ENCODE results near the gene SRRM2.

Gene SRRM2

GRCh38 chr16:2752035-2752849 is at the start of gene SRRM2:
Gene SRRM2 (plus strand): TSS chr16:2752638. CDS start chr16:2756365, 3,727 bp downstream.
- peak; percentile 91 for DNase-seq (ENCODE audit: low read depth)

DNA sequence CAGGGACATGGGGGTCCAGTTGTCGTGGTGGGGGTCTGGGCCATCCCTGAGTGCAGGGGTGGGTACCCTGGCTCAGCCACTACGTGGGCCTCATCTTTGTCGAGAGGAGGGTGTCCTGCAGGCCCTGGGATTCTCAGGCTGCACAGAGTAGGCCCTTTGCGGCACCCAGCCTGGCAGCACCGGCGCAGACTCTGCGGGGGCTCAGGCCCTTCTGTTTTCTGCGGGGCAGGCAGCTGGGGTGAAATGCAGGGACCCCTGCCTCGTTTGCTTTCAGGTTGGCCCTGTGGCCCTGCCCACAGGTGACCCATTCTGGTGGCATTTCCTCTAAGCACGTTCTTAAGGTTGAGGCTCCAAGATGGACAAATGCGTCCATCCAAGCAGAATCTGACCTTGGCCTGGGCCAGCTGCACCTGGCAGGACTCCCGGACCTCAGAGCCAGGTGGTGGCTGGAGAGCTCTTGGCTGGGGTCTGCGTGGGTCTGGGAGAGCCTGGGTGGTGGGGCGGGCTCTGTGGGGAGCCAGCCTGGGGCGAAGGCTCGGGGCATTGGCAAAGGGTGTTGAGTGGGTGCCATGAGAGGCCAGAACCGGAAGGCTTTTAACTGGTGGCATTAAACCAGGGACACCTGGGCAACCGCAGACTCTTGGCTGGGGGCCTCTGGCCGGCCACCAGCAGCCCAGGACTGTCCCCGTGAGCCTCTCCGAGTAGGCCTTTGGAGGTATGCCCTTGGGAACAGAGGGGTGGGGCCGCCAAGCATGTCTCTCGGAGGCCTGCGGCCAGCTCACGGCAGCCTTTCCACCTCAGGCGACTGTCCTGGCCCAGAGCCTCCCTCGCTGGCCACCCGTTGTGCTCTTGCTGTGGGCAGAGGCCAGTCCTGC is 49.3 kb upstream of the SRRM2 start:
- DNase-seq (ENCODE audit: low read depth) = no peak

DNA sequence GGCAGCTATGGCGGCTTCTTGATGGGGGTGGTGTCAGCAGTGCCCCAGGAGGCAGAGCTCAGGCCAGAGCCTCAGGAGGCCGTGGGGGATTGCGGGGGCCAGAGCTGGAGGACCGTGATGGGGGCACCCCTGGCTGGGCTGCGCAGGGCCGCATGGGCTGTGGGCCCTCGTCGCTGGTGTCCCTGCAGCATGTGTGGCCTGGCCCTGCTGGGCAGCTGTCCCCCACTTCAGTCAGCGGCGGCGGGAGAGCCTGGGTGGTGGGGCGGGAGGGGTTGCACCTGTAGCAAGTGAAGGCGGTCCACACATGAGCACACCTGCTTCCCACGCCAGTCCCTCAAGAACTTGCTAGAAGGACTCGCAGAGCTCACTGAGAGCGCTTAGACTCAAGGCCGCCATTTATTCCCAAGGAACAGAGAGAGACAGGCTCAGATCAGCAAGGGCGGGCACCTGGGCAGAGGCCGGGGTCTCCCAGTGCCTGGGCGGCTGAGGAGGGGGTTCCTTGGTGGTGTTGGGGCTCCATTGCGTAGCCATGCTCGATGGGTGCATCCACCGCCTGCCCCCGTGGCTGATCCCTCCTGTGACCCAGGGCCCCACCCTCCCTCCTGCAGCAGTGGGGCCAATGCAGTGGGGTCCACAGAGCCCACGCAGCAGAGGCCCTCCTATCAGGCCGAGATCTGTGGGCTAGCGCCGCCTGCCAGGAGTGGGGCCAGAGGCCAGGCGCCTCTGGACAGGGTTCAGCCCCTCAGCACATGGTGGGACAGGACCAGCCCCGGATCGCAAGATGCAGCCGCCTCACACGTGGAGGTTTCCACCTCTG is 48.1 kb upstream of the SRRM2 start:
- DNase-seq (ENCODE audit: low read depth) = no peak

DNA sequence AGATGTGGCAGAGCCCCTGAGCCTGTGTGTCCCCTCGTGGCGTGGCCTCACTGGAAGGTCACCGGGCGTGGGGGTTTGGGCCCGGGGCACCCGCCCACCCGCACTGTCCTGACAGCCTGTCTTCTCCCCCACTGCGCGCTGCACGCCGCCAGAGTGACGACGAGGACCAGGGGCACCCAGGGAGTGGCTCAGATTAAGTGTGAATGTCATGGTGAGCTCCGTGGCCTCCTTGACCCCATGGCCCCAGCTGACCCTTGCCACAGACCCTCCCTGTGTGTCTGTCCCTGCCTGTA is 47.5 kb upstream of the SRRM2 start:
- no peak for DNase-seq (ENCODE audit: low read depth)

GRCh38 chr16:2705351-2705750 is 47.1 kb upstream of the SRRM2 start:
- no peak for DNase-seq (ENCODE audit: low read depth)

DNA sequence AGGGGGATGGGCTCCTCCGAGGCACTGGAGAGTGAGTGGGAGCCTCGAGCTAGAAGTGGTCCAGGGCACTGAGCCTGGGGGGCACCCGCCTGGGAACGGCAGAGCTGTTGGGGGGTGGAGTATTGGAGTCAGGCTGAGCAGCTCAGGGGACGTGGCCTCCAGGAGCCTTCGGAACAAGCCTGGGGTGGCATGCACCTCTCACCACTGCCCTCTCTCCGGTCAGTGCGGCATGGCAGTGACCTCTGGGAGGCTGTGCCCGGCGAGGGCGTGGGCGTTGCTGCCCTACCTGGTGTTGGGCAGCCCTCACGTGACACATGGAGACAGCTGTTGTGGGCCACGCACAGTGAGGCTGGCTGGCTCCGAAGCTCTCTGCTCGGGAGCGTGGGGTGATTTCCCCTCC is 46.4 kb upstream of the SRRM2 start:
- no peak for DNase-seq (ENCODE audit: low read depth)

- no peak for DNase-seq (ENCODE audit: low read depth)
These were observed 45.7 kb upstream of the SRRM2 start for GRCh38 chr16:2706611-2707311.

DNA sequence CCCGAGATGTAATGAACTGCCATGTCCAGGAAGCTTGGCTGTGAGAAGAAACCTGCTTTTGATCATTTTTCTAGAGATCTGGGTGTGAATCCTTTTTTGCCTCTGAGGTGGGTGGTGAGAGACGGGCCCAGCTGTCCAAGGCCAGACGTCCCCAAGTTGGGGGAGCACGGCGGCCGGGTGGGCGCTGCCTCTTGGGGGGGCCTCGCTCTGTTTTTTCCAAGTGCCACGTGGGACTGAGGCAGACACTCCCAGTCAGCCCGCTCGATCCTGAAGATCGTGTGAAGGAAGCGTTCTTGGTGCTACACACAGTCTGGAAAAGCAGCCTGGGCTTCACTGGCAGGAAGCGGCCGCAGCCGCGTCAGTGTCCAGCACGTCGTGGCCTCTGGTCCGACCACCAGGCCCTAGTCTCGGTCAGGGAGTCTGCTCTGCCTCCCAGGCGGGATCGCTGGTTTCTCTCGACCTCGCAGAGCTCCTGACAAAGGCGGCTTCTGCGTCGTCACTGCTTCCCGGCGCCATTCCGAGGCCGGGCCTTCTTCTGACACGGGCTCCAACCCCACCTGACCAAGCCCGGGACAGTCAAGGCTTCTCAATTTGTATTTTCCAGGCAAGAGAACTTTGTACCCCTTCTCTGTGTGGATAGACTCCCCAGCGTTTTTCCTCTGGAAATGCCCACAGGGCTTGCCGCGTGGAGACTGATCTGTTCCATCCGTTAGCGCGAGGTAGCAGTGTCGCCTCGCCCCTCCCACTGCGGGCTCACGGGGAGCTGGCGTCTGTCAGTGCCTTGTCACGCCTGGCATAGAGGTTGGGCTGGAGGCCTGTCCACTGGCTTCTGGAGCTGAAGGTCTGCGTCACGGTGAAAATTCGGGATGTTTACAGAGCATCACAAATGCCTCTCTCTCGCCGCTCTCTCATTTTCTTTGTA is 44.8 kb upstream of the SRRM2 start:
- no peak for DNase-seq (ENCODE audit: low read depth)

- DNase-seq (ENCODE audit: low read depth) = no peak
These were observed 44.2 kb upstream of the SRRM2 start for GRCh38 chr16:2708290-2708639.

- no peak for DNase-seq (ENCODE audit: low read depth)
These were observed 43.4 kb upstream of the SRRM2 start for GRCh38 chr16:2708955-2709587.

- no peak for DNase-seq (ENCODE audit: low read depth)
These were observed 42.9 kb upstream of the SRRM2 start for GRCh38 chr16:2709588-2709984.

GRCh38 chr16:2710021-2710710 is 42.3 kb upstream of the SRRM2 start:
- DNase-seq (ENCODE audit: low read depth) = no peak

- DNase-seq (ENCODE audit: low read depth) = no peak
These were observed 41.7 kb upstream of the SRRM2 start for GRCh38 chr16:2710711-2711231.

- DNase-seq (ENCODE audit: low read depth) = no peak
These were observed 40.9 kb upstream of the SRRM2 start for GRCh38 chr16:2711370-2712062.

DNA sequence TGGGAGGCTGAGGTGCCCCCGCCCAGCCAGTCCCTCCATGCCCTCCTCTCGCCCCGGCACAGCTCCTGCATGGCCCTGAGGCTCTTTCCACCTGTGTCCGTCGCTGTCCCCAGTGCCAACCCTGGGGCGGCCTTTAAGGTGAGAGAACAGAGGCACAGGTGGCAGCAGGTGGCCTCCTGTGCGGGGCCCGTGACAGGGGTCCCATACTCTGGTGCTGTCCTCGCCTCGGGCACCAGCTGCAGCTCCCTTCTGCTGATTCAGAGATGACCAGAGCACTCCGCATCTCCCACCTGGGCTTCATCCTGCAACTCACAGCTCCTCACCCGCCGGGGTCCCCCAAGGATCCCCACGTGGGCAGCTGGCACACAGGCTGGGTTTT is 40.4 kb upstream of the SRRM2 start:
- DNase-seq (ENCODE audit: low read depth) = no peak

DNA sequence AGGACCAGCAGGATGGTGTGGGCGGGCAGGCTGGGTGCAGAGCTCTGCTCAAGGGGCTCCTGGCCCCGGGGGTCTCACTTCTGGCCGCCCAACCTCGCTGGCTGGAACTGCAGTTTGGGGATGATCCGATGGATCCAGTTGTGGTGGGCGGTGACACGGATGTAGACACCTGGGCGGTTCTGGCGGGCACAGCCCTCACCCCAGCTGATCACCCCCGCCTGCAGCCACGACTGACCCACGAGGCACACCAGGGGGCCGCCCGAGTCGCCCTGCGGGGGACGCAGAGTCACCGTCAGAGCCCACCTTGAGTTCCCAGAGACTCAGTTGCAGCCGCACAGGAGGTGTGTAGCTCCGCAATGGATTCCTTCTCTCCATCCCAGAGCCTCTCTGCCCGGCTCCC is 39.9 kb upstream of the SRRM2 start:
- DNase-seq (ENCODE audit: low read depth) = no peak

DNA sequence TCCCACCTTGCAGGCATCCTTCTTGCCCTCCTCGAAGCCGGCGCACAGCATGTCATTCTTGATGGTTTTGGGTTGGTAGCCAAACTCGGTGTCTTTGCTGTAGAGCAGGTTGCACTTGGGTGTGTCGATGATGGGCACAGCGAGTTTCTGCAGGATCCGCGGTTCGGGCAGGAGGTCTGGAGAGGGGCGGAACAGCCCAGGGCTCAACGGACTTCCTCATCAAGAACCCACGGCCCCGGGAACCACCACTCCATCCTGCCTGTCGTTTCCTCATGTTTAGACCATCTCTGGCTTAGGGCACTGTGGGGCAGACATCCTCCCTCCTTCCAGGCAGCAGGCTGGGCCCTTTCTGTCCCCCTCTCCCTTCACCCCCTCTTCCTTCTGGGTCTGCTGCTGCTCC is 38.9 kb upstream of the SRRM2 start:
- no peak for DNase-seq (ENCODE audit: low read depth)

- DNase-seq (ENCODE audit: low read depth) = no peak
These were observed 38.3 kb upstream of the SRRM2 start for GRCh38 chr16:2713985-2714774.
